ENCODE data around the gene FAM13A. TPM values are rescaled to one million over a fixed set of nuclear protein-coding genes. Genes with fewer than 3 reads are reported as not detected.

Gene FAM13A
- 16.7 and 44.1 TPM in 2 replicates for total RNA-seq

DNA sequence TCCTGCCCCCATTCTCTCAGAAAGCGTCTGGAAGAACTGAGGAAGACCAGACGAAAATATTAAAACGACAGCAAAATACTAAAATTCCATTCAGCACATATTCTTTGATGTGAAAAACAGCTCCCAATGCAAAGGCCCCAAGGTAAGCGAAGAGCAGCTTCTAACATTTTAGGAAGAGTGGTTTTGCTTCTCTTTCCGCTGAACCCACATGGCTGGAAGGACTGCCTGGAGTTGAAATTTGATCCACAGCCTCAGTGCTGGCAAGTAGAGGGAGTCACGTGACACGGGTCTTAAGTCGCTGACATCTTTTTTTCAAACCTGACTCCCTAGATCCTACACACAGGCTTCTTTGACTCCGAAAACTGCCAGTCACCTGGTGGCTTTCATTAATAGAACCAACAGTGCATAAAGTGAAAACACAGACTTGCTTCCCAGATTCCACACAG, at the start of gene FAM13A:
Gene FAM13A (minus strand): TSS at position 233 of the 446 bp plus-strand sequence. CDS start 221 bp downstream, at position 12.

DNA sequence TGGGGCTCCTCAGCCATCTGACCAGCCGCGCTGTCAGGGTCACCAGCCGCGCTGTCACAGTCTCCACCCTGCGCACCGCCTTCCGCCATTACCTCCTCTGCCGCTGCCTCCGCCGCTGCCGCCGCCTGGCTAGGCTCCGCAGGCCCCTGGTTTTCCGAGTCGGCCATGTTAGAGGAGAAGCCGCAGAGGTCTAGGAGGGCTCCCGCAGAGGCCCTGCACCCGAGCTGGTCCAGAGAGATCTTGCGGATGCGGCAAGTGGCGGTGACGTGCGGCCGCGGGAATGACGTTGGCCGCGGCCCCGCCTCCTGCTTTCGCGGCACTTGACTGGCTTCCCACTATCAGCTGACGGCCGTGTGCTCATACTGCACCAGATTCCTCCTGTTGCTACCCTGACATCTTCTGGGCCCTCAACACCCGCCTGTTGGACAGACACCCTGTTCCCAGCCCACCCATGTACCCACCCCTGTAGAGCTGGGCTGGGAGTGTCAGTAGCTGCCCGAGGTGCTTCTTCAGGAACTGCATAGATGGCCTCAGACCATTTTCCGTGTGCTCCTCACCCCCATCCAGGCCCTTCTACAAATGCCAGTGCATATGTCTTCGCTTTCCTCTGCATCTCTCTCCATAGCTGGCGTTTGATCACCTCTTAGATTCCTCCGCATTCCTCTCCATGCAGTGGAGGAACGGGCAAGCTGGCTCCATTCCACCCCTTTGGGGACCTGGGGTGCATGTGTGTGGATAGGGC, 359.2 kb downstream of the FAM13A start, which contains the start of gene NAP1L5:
Gene NAP1L5 (minus strand): TSS at position 242 of the 742 bp plus-strand sequence. CDS start 75 bp downstream, at position 167.

Other genes with a start within 250 kb of the FAM13A start
- gene TIGD2, start 54.3 kb upstream of the FAM13A start, total RNA-seq = 7.1 and 25.5 TPM in 2 replicates

Measured in epithelial cell of alveolus of lung (primary cell).